Choroid plexus epithelial cell (primary cell): ENCODE measurements around the gene ZMIZ1.
A peak's percentile ranks its signal among the peaks of the same experiment; 100 is the strongest.

Experiments
- DNase-seq: peaks from one replicate; pipeline ENCODE4 v3.0.0-alpha.2; 2010; ENCODE audit warnings: low read depth
- H3K4me3 ChIP-seq: 2 replicates; pipeline ENCODE4 v1.5.1; 2011; ENCODE audit warnings: low read depth, mild to moderate bottlenecking, control low read depth, low read length, moderate library complexity
- CTCF ChIP-seq: conservative IDR thresholded peaks from 2 replicates; pipeline ENCODE4 v1.5.1; 2011; ENCODE audit warnings: low read depth, mild to moderate bottlenecking, control low read depth, inconsistent platforms, low read length, moderate library complexity

The ZMIZ1 gene

GRCh38 chr10:79166312-79166721 is 97.6 kb downstream of the ZMIZ1 start:
- TF ChIP-seq CTCF, result no peak
- H3K4me3 ChIP-seq, result no peak overlapping the region
- DNase-seq, result no peak

- H3K4me3 ChIP-seq, result no peak overlapping the region
- TF ChIP-seq CTCF, result no peak
- DNase-seq, result no peak
These were observed 98.0 kb downstream of the ZMIZ1 start for GRCh38 chr10:79166741-79167140.

GRCh38 chr10:79167537-79167936 is 98.8 kb downstream of the ZMIZ1 start:
- DNase-seq, result no peak
- no peak for TF ChIP-seq CTCF
- no peak overlapping the region for H3K4me3 ChIP-seq

- no peak for DNase-seq
- H3K4me3 ChIP-seq, result no peak overlapping the region
- no peak for TF ChIP-seq CTCF
These were observed 99.4 kb downstream of the ZMIZ1 start for GRCh38 chr10:79168210-79168609.

GRCh38 chr10:79170226-79170752 is 101.5 kb downstream of the ZMIZ1 start:
- DNase-seq, result no peak
- no peak overlapping the region for H3K4me3 ChIP-seq
- no peak for TF ChIP-seq CTCF

- peak; percentile 16 for DNase-seq
- TF ChIP-seq CTCF, result no peak
- H3K4me3 ChIP-seq, result no peak overlapping the region
These were observed 102.2 kb downstream of the ZMIZ1 start for GRCh38 chr10:79170993-79171392.

- no peak for DNase-seq
- no peak for TF ChIP-seq CTCF
- H3K4me3 ChIP-seq, result no peak overlapping the region
These were observed 102.7 kb downstream of the ZMIZ1 start for GRCh38 chr10:79171504-79171903.
